GM19438 (cell line): ENCODE measurements around the gene FOXJ1.

Source experiments
- ATAC-seq: cut with Tn5 transposase; IDR thresholded peaks from one replicate; pipeline ENCODE4 v1.9.1; 2021; ENCODE audit warnings: low read depth; ENCODE audit not compliant: unreplicated experiment

FOXJ1 gene

DNA sequence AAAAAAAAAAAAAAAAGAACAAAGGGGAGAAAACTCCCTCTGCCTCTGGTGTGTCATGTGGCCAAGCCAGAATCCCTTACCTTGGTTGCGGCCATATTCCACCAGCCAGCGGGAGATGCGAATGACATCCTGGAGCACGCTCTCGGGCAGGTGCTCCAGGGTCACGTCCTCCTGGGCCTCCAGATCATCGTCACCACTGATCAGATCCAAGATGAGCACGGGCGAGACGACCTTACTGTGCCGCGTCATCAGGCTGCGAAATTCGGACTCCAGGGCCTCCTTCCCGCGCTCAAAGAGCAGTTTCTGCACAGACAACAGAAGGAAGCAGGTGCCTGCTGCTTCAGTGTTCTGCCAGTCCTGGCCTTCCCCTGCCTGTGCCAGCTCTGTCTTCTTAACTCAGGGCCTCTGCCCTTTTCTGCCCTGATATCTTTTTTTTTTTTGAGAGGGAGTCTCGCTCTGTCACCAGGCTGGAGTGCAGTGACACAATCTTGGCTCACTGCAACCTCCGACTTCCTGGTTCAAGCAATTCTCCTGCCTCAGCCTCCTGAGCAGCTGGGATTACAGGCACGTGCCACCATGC is 43.2 kb downstream of the FOXJ1 start:
- ATAC-seq = no peak

DNA sequence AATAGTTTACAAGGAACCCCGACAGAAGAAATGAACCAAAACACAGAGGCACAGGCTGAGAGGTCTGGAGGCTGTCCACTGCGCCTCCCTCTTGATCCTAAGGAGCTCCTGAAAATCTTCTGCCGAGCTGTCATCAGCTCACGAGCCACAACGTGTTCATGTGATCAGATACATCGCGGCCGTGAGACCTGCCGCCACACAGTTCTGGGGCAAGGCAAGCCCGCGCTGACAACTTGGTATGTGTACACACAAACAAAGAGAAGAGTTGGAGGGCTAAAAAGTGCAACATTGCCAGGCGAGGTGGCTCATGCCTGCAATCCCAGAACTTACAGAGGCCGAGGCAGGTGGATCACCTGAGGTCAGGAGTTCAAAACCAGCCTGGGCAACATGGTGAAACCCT is 45.1 kb downstream of the FOXJ1 start:
- ATAC-seq = no peak

DNA sequence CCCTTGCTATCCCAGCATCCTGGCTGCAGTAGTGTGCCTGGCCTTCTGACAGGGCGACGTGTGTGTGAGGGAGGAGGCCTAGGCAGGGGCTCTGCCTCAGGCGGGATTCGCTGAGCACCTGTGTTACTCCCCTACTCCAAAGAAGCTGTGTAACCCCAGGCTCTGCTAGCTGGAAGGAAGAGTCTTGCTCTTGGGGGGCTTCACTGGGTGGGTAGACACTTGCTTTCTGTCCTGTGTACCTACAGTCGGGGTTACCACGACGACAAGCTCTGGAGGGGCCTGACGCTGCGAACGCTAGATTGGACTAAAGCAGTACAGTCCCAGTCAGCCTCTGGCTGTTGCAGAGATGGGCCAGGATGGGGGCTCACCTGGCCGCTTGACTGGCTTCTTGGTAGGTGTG is 47.0 kb downstream of the FOXJ1 start:
- no peak for ATAC-seq

DNA sequence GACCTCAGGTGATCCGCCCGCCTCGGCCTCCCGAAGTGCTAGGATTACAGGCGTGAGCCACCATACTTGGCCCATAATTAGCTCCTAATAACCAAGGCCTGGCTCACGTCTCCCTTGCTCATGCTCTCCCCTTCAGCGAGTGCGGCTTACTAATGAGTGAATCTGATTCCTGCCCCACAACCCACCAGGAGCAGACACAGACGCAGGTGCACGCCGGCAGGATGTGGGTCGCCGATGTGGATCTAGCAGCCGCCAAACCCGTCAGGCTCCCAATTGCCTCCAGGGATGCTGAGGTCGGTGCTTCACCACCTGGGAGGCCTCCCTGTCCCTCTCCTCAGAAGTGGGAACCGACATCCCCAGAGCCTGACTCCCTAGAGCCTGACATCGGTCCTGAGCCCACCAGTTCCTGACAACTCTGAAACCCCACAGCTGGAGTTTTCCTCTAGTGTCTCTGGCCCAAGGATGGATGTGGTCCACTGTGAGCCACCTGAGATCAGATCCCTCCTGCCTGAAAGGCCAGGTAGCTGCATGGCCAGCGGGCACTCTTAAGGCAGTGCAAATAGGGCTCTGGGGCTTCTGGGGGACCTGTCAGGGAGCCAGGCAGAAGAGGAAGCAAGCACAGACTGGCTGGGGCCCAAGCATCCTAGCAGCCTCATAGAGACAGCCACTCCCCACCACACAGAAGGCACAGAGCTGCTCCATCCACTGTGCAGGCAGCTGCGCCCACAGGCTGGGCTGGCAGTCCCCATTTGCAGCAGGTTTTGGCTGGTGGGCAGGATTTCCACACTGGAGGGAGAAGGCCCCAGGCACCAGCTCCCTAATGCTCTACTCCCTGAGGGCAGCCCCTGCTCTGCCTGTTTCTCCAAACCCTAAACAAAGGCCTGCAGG is 48.3 kb downstream of the FOXJ1 start:
- ATAC-seq = no peak

DNA sequence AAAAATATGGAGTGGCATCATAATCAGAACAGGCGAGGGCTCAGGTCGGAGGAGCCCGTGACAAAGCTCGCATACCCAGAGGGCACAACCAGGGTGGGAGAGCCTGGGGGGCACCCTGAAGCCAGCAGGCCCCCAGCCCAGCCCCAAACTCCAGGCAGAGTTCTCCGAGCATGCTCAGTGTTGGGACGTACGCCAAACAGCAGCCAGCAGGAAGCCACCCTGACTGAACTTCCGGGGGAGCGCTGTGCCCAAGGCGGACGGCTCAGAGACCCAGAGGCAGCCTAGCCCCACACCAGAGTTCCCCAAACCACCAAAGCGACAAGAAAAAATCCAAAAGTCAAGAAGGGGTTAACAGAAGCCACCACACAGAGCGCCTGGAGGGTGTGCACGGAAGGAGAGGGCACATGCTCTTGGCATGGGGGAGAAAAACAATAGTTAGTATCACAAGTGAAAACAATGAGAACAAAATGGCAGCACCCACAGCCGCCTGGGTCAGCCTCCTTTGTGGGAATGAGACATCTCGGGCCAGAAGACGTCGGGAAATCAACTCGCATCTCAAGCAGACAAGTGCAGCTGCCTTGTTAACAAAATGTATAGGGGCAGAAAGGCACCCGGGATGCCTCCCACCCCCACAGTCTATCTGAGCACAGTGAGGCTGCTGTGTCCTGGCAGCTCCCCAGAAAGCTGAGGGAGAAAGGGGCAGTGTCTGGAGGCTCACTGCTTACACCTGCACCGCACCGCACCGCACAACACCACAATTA is 49.3 kb downstream of the FOXJ1 start:
- no peak for ATAC-seq

DNA sequence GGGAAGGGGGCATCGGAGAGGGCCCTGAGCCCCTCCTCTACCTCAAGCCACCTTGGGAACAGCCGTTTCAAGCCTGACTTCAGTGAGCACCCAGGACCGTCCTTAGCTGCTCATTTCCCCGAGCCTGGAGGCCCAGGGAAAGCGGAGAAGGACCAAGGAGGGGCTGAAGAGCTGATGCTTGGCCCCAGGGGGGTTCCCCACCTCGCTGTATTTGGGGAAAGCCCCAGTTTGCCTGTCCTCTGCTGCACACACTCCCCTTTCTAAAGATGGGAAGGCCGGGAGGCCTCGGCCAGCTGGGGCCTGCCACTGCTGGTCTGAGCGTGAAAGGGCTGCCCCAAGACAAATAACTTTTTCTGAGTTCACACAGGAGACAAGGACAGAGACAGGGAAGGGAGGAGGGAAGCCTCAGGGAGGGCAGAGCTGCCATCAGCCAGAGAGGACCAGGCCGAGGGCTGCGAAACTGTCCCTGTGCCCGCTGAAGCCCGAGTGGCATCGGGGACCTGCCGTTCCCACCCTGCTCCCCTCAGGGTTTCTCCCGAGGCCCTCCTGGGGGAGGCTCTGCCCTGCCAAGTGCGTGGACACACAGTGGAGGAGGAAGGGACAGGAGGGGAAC is 50.4 kb downstream of the FOXJ1 start:
- no peak for ATAC-seq

DNA sequence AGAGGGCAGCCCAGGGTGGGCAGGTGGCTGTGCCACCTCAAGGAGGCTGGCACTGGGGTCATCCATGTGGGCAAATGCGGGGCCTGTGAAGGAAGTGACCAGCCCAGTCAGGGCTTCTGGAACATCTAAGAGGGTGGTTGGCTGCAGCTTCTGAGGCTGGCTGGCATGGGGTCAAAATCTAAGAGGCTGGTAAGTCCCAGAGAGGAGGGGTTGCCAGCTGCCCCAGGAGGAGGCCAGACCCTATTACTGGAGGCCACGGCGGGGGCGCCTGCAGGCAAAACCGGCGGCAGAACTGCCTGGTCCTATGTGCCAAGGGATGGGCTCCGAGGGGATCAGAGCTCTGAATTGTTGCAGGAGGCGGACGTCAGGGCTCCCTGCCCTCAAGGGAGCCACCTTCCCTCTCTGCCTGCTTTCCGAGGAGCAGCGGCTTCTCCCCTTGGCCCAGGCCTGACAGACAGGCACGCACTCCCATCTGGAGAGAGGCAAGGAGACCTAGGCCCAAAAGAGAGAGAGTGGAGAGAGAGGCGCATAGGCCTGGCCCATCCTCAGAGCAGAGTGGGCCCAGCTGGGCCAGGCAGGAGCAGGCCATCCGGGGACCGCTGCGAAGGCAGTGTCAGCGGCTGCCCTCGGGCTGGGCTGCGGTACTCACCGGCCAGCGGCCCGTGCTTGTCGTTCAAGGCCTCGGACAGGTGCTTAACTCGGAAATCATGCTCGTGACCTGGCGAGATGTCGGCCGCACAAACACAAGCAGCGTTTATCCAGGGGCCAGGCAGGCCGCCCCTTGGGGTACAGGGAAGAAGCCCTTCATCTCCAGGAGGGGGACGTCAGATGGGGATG is 51.1 kb downstream of the FOXJ1 start:
- no peak for ATAC-seq

DNA sequence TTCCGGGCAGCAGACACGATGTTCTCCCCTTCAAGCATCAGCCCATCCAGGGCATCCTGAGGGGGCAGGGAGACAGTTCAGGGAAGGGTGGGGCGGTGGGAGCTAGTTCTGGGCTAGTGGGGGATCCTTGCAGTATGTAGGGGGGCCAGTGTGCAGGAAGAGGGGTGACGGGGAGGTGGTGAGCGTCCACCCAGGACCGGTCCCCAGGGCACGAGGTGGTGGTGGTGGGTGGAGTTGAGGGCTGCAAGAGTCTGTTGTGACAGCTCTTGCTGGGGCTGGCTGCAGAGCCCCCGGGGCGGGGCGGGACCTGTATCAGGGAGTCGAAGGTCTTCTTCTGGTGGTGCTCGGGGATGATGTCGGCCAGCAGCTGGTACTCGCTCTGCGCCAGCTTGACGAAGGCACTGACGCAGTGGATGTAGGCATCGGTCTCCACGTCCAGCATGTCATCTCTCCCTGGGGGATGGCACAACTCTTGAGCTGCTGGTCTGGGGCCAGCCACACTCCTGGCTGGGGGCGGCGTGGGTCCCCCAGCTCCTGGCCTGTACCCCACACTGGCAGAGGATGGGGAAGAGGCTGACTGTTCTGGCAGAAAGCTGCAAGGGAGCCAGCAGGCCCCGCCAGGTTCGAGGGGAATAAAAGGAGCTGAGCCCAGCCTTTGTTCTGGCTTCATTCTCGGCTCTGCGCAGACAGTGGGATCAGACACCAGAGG is 52.0 kb downstream of the FOXJ1 start:
- ATAC-seq = no peak

DNA sequence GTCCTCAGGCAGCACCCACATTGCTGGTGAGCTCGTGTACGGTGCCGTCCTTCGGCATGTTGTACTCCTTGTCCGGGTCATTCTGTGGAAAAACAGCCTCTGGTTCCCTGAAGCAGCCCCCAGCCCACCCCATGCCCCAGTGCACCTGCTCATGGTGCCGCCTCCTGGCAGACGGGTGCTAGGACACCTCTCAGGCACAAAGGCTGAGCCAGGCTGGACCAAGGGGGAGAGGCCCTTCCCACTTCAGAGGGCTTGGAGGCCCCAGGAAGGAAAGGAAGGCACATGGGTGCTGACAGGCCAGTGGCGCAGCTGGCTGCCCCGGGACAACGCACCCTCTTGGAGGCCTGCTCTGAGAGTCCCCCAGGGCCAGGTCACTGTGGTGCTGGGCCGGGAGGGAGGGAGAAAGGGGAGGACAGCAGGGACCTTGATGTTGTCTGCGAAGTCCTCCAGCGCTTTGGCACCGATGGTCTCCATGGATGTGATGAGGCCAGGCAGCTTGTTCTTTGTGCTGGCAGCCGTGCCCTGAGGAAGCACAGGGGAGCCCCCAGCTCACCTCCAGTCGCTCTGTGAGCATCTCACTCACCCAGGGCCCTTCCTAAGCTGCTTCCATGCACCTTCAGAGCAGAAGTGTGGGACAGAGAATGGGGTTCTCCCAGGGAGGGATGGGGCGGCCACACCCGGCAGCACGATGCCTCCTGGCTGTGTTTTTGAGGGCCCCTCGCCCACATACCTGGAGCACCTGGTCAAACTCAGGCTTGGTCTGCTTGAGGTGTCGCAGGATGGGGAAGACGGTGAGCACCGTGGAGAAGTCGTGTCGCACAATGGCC is 52.8 kb downstream of the FOXJ1 start:
- ATAC-seq = no peak

DNA sequence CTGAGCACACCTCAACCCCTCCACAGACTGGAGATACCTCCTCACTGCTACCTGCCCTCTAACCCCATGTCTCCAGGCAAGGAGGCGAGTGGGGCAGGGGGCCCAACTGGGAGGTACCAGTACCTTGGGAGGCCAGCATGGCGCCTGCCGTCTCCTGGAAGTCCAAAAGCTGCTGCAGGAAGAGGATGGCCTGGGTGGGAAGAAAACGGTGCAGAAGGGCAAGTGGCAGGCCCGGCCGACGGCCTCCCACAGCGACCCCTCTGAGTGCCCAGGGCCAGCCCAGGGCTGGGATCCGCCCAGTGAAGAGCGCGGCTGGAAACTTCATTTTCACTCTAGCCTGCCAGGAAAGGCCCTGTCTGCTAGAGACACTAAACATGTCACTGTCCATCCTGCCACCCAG is 53.5 kb downstream of the FOXJ1 start:
- no peak for ATAC-seq

DNA sequence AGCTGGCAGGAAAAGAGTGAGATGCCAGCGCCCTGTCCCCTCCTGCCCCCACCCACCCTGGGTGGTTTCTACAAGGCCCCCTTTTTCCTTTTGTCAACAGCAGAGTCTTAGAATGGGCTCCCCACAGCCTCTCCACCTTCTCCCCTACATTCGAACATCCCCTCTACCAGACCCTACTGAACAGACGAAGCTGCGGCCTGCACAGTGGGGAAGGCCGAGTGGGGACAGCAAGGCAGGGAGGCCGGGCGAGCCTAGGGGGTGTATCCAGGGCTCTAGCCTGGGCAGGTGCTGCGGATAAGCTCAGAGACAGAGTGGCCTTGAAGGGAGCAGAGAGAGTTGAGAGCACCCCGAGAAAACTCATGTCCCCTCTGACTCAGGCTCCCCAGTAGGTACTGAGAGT is 54.7 kb downstream of the FOXJ1 start:
- no peak for ATAC-seq
